GM19043 (cell line): Measurements from ENCODE around the gene CAPZB.

ENCODE experiments used
- ATAC-seq: cut with Tn5 transposase; IDR thresholded peaks from one replicate; pipeline ENCODE4 v1.9.1; 2021; ENCODE audit warnings: low read depth; ENCODE audit not compliant: unreplicated experiment

CAPZB gene

DNA sequence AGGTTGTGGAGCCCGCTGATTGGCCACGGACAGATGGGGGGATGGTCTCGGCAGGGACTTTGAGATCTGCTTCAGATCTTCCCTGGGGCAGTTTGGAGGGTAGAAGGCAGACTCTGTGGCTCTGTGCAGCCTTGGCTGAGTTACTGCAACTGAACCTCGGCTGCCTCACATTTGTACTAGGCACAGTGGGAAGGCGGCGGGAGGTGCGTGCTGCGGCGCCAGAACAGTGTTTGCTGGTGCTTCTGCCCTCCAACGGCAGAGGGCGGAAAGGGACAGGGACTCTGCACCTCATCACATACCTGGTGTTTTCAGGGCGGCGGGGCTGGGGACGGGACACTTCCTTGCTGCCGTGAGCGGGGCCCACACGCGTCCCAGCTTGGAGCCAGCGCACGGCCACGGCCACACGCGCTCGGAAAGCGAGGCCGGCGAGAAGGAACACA lies 147.0 kb downstream of the CAPZB start:
- ATAC-seq, result no peak

DNA sequence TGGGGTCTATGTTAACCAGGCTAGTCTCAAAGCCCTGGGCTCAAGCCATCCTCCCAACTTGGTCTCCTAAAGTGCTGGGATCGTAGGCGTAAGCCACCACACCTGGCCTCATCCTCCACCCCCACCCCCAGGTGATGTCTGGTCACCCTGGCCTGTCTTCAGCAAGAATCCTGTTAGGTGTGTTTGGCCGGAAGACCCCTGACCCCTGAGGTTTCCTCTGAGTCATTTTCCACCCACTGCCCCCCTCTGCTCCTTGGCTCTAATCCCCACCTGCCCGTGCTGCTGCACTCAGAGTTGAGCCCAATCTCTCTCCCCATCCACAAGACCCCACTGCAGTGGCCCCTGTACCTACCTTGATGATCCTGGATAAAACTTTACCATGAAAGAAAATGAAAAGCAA lies 148.1 kb downstream of the CAPZB start:
- no peak for ATAC-seq

DNA sequence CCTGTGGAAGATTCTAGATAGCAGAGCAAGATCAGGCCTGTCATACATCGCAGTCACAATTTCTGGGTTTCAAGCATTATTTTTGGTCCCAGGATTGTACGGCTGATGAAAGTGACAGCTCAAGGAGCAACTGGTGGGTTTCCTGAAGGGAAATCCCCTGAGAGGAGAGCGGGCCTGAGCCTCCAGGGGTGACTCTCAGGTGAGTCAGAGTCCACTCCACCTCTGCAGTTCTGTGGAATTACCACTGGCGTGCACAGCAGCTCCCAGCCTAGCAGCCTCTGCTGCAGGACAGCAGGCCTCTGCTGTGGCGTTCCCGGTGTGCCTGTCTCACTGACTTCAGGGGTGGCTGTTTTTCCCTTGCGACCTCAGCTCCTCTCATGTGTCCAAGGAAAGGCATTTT lies 148.8 kb downstream of the CAPZB start:
- ATAC-seq, result no peak

DNA sequence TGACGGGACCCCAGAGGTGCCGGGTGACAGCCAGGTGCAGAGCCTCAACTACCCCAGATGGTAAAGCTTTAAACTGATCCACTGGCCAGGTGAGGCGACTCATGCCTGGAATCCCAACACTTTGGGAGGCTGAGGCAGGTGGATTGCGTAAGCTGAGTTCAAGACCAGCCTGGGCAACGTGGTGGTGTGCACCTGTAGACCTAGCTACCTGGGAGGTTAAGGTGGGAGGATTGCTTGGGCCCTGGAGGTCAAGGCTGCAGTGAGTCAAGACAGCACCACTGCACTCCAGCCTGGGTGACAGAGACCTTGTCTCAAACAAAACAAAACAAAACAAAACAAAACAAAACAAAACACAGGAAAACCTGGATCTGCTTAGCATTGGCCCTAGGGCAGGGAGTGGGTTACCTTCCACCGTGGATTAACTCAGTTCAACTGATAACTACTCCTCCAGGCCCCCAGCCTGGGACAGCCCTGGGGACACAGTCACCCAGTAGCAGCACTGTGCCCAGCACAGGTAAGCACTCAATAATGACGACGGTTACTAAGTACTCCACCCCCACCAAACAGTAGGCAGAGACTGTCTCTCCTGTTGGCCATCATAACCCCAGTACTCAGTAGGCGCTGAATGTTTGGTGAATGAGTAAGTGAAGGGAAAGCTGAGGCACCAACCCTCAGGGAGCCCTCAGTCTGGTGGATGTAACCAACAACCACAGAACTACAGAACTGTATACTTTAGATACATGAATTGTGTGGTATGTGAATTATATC lies 151.6 kb downstream of the CAPZB start:
- no peak for ATAC-seq

DNA sequence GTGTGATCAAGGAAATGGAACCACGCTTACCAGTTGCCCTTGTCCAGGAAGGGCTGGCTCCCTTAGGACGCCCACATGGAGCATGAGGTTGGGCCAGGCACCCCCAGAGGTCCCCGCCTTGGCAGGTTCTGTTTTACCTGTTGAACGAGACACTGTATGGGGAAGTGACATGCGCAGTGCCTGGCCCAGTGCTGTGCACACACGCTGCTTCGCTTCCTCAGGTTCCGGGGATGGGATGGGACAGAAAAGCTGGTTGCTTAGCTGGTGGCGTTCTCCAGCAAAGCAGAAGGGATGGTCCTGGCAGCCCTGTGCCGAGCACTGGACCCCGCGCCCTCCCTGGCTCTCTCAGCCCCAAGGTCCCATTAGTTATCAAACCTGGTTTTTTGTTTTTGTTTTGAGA lies 152.5 kb downstream of the CAPZB start:
- ATAC-seq, result no peak

DNA sequence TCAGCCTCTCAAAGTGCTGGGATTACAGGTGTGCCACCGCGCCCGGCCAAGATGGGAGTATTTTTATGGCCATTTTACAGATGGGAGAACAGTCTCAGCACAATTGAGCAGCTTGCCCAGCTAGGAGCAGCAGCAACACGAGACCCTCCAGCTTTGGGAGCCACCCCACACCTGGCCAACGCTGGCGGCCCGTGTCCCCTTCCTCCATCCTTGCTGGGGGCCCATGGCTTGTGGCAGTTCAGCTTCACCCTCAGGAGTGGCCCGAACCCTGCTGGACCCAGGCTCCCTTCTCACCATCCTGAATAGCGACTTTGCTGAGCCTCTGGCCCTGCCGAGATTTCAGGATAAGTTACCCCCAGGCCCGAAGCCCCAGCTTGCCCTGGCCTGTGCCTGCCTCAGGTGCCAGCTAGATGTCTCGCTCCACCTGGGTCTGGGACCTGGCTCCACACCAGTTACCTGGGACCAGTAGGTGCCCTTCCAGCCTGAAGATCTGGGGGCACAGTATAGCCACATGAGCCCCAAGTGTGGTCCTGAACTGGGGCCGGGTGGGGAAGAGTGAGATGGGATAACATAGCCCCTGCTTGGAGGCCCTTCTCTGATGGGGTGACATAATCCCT lies 154.0 kb downstream of the CAPZB start:
- ATAC-seq, result no peak

DNA sequence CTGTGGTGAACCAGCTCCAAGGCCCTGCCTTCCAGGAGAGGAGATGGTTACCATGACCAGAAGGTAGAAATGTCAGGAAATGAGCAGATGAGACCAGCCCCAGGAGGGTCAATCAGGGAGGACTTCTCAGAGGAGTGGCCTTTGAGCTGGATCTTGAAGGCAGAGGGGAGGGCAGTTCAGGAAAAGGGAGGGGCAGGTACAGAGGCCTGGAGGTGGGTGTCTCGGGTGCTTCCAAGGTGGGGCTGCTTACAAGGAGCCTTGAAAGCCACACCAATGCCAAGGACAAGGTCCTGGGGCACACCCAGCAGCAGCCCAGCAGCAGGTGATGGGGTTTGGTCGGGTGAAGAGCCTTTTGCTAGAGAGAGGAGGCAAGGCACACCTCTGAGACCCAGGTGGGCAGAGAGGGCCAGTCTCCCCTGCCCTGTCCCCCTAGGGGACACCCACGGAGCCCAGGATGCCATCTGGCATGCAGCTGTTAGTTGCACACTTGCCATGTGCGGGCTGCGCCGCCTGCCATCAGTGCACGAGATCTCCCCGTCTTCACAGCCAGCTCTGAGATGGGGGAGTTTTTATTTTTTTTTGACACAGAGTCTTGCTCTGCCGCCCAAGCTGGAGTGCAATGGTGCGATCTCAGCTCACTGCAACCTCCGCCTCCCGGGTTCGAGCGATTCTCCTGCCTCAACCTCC lies 154.7 kb downstream of the CAPZB start:
- ATAC-seq, result no peak

DNA sequence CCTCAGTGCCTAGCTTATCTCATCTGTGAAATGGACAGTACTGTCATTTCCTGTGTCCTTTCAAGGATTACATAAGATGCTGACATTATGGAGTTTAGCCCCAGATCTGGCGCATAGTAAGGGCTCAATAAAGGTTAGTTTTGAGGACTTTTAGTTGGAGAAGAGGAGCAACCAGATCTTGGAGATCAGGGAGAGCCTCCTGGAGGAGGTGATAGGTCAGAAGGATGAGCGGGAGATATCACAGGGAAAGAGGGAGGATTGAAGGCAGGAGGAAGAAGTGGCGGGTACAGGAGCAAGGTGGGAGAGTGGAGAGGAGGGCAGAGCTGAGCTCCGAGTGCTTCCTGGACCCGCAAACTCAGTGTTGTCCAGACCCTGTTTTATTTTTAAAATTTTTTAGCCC lies 155.7 kb downstream of the CAPZB start:
- no peak for ATAC-seq

DNA sequence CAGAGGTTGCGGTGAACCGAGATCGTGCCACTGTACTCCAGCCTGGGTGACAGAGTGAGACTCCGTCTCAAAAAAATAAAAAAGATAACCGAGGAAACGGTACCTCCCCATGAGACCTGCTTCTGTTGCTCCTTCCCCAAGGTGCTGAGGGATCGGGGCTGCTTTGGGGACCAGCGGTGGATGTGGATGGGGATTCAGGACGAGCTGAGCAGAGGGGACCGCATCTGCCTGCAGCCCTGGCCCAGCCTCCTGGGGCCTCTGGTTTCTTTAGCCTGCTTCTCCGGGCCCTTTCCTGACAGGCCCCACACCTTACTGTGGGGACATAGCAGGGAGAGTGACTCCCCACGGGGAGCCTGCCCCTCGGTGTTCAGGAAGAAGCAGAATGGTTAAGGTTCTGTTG lies 156.2 kb downstream of the CAPZB start:
- ATAC-seq, result no peak

DNA sequence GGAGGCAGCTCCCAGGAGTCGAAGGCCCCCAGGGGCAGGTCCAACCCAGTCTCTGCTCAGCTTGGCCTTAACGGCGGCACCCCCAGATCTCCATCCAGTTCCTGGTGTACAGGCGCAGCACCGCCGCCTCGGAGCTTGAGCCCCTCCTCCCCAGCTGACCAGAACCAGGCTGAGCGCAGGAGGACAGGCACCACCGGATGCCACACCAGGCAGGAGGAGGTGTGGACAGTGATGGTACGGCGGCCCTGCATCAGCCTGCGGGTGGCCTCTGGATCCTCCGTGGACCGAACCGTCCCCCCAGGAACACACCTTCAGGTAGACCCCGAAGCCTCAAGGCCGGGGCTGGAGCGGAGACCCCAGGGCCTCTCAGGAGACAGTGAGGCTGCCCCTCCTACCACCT lies 156.9 kb downstream of the CAPZB start:
- no peak for ATAC-seq

DNA sequence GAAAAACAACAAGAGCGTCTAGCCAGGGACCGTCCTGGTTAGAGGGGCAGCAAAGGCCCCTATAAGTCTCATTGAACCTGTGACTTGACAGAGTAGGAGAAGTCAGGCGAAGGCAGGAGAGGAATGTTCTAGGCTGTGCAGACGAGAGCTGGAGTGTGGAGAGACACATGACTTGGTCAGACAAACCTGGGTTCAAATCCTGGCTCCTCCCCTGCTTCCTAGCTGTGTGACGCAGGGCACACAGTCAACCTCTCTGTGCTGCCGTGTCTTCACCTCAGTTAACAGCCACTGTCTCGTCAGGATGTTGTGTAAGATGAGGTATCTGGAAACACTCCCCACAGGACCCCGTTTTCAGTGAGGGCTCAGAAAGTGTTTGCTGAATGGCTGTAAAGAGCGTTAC lies 157.6 kb downstream of the CAPZB start:
- ATAC-seq, result no peak

DNA sequence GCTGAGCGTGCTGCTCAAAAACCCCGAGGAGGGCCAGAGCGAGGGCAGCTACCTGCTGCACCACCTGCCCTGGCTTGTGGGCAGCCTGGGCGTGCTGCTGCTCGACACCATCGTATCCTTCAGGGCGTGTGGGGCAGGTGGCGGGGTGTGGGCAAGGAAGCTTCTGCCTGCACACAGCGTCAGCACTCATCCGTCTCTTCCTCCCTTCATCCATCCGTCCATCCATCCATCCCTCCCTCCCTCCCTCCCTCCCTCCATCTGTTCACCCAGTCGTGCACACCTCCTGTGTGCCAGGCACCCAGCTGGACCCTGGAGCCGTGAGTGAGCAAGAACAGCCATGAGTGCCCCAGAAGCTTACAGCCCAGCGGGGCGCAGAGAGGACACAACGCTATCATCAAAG lies 158.0 kb downstream of the CAPZB start:
- ATAC-seq, result no peak

DNA sequence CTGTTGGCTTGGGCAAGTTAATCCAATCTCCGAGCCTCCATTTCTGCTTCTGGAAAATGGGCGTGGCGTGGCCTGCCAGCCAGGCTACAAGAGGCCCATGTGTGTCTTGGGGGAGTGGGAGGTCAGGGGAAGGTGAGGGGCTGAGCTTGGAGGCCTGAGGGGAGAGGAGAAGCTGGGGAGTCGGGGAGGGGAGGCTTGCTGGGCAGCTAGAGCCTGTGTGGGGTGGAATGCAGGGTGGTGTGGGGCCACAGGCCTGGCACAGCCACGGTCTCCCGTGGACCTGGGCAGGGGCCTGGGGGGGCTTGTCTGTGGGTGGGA lies 158.6 kb downstream of the CAPZB start:
- ATAC-seq, result no peak

DNA sequence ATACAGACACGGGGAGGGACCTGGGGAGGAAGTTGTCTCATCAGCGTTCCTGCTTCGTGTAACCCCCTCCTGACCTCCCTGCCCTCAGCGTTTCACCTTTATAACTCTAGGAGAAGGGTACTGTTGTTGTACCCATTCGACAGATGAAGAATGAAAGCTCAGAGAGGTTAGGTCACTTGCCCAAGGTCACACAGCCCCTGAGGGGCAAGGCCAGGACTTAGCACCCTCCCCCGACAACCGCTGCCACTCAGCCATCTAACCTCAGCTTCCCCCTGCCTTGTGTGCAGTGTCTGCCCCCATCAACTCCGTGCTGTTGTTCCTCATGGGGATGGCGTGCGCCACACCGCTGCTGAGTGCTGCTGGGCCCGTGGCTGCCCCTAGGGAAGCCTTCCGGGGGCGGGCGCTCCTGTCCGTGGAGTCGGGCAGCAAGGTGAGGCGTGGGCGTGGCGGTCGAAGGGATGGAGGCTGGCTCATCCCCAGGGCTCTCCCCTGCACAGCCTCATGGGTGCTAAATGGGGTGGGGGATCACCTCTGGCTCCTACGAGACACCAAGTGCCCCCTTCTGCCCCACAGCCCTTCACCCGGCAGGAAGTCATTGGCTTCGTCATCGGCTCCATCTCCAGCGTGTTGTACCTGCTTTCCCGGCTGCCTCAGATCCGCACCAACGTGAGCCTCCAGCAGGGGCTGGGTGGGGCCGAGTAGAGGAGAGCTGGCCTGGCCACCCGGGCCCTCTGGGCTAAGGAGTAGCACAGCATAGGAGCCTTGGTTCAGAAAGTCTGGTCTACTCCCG lies 159.2 kb downstream of the CAPZB start:
- no peak for ATAC-seq

DNA sequence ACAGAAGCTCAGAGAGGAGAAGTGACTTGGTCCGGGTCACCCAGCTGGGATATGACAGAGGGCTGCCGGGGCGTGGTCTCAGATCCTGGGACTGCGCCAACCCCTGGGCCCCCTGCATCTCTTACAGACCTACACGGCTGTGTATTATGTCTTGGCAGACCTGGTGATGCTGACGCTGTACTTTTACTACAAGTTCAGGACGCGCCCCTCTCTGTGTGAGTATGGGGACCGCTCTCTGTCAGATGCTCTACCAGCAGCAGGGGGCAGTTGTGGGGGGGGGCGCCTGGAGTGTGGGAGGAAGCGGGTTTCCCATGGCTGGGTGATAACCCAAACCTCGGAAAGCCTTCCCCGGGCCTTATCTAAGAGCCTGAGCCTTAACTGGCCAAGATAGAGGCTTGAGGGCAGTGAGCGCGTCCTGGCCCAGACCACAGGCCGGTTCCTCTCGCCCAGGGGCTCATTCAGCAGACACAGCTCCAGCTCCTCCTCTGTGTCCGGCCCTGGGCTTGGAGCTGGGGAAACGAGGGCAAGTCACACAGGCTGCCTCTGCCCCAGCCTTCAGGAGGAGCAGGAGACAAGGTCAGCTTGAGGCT lies 159.9 kb downstream of the CAPZB start:
- no peak for ATAC-seq

DNA sequence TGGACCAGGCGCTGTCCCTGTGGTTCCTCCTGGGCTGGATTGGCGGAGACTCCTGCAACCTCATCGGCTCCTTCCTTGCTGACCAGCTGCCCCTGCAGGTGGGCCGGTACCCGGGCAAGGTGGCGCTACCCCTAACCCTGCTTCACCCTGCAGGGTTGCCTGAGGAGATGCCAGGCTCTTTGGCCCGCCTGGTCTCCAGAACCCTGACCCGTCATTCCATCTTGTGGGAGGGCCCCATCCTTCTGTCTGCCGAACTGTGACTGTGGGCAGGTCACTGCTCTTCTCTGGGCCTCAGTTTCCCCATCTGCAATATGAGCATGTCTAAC lies 160.7 kb downstream of the CAPZB start:
- ATAC-seq, result no peak

DNA sequence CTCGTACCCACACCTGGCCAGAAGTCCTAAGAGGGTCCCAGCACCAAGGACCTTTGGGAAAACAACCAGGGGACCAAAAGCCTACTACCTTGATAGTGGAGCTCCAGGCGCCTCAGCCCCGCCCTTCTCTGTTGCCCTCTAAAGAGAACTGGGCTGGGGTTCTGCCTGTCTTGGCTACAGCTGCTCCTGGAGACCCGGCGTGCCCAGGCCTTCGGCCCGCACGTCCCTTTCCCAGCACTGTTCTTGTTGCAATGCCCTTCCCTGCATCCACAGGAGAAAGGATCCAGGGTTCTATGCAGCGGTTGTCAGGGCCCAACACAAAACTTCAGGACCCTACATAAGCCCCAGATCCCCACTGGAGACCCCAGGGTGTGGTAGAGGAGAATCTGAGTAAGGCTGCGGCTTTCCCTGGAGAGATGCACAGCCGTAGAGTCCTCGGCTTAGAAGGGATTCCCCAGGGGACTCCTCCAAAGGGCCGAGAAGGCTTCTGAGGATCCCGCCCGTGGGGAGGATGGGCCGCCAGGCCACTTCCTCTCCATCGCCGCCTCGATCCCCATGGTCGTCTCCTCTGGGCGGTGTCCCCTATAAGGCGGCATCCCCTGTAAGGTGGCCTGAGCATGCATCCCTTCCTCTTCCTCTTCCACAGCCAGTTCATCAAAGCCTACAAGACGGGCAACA lies 161.2 kb downstream of the CAPZB start:
- no peak for ATAC-seq

DNA sequence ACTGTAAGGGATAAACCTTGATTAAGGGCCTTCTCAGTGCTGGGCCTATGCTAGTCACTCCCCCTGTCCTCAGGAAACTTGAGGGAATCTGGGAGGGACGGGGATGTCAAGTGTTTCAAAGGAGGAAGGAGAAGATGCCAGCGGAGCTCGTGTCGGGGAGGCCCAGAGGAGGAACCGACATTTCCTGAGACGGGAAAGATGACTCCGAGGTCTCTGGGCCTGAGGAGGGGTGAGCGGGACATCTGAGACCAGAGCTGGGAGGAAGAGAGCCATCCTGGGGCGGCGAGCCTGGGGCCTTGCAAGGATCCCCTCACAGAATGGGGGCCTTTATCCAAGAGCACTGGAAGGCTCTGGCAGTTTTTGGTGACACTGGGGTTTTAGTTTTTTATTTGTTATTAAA lies 162.9 kb downstream of the CAPZB start:
- ATAC-seq, result no peak

DNA sequence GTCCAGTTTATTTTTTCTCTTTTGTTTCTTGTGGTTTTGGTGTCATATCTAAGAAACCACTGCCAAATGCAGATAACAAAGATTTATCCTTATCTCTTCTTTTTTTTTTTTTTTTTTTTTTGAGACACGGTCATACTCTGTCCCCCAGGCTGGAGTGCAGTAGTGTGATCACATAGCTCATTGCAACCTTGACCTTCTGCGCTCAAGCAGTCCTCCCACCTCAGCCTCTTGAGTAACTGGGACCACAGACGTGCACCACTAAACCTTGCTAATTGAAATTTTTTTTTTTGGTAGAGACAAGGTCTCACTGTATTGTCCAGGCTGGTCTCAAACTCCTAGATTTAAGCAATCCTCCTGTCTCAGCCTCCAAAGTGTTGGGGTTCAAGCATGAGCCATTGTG lies 164.3 kb downstream of the CAPZB start:
- ATAC-seq, result no peak

DNA sequence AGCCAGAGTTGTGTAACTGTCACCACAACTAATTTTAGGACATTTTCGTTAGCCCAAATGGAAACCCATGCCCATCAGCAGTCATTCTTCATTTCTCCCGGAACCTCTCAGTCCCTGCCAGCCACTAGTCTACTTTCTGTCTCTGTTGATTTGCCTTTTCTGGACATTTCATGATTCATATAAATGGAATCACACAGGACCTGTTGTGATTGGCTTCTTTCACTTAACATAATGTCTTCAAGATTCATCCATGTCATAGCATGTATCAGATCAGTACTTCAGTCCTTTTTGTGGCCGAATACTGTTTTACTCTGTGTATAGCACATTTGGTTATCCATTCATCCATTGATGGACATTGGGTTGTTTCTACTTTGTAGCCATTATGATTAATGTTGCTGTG lies 166.1 kb downstream of the CAPZB start:
- no peak for ATAC-seq
